GM13976 (cell line): ENCODE results near the gene STK32B.

Source experiments
- DNase-seq: peaks from one replicate; pipeline ENCODE4 v3.0.0; 2012; ENCODE audit warnings: low spot score
- in situ Hi-C: fragments of 300-500 bp; cut with MboI; formaldehyde crosslinking; loops from one replicate; pipeline ENCODE4 v1.12.0; 2022; ENCODE audit warnings: low sequenced_read_pairs, mixed read lengths, inconsistent platforms; ENCODE audit not compliant: unreplicated experiment
- TF ChIP-seq, protein P1 (sequence below): IDR thresholded peaks from 2 replicates; pipeline ENCODE4 v1.5.1; 2012; ENCODE audit warnings: borderline replicate concordance, mild to moderate bottlenecking; ENCODE audit not compliant: insufficient read depth; ENCODE audit errors: extremely low read depth, missing control alignments, control extremely low read depth

STK32B gene

GRCh38 chr4:5019274-5019673, 32.0 kb upstream of the STK32B start, which contains the start of gene CYTL1:
CYTL1 (minus strand) TSS chr4:5019458; CDS start chr4:5019445, 13 bp downstream.
- TF ChIP-seq, protein P1, sequence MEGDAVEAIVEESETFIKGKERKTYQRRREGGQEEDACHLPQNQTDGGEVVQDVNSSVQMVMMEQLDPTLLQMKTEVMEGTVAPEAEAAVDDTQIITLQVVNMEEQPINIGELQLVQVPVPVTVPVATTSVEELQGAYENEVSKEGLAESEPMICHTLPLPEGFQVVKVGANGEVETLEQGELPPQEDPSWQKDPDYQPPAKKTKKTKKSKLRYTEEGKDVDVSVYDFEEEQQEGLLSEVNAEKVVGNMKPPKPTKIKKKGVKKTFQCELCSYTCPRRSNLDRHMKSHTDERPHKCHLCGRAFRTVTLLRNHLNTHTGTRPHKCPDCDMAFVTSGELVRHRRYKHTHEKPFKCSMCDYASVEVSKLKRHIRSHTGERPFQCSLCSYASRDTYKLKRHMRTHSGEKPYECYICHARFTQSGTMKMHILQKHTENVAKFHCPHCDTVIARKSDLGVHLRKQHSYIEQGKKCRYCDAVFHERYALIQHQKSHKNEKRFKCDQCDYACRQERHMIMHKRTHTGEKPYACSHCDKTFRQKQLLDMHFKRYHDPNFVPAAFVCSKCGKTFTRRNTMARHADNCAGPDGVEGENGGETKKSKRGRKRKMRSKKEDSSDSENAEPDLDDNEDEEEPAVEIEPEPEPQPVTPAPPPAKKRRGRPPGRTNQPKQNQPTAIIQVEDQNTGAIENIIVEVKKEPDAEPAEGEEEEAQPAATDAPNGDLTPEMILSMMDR: no peak
- no peak for DNase-seq
- in situ Hi-C loops: no loop called here

- in situ Hi-C loops: no loop called here
- TF ChIP-seq, protein P1: no peak
Observed at GRCh38 chr4:5019796-5020195, 31.5 kb upstream of the STK32B start.

DNA sequence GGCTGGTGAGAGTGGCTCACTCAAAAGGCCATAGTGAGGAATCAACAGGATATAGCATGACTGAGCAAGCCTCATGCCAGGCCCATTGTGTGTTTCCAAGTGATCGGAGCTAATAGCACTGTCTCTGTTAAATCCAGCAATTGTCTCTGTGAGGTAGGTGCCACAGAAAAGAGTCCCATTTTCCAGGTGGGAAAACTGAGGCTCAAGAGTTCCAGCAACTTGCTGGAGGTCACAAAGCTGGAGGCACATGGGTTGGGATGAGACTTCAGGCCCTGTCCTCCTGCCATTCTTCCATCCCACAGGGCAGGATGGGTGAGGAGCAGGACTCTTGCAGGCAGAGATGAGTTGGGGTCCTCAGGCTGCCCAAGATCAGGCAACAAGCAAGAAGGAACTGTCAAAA, 30.9 kb upstream of the STK32B start:
- no peak for DNase-seq
- in situ Hi-C loops: no loop called here
- TF ChIP-seq, protein P1: no peak

More at GRCh38 chr4:5019796-5020195, 31.5 kb upstream of the STK32B start:
- no peak for DNase-seq

DNA sequence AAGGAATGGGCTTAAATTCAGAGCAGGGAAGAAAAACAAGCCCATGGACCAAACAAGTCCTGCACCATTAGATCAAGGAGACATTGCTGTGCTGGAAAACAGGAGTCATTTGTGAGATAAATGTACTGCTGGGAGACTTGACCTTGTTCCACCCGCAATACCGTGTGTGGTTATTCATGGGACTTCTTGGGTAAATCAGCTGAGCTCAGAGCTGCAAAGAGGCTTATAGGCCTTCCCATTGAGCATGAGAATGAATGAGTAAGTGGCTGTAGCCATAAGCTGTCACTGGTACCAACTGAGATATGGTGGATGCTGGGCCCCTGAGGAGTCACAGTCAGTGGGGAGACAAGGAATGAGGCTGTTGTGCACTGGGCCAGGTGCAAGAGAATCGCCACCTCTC, 29.7 kb upstream of the STK32B start:
- in situ Hi-C loops: no loop called here
- no peak for DNase-seq
- TF ChIP-seq, protein P1: no peak

GRCh38 chr4:5024673-5025072, 26.6 kb upstream of the STK32B start:
- DNase-seq: no peak
- TF ChIP-seq, protein P1: no peak
- in situ Hi-C loops: no loop called here

GRCh38 chr4:5026371-5026770, 24.9 kb upstream of the STK32B start:
- DNase-seq: no peak
- TF ChIP-seq, protein P1: no peak
- in situ Hi-C loops: no loop called here

- DNase-seq: no peak
- in situ Hi-C loops: no loop called here
- TF ChIP-seq, protein P1: no peak
Observed at GRCh38 chr4:5027346-5027745, 23.9 kb upstream of the STK32B start.
